ENCODE results near the gene TAPBP.

DNA sequence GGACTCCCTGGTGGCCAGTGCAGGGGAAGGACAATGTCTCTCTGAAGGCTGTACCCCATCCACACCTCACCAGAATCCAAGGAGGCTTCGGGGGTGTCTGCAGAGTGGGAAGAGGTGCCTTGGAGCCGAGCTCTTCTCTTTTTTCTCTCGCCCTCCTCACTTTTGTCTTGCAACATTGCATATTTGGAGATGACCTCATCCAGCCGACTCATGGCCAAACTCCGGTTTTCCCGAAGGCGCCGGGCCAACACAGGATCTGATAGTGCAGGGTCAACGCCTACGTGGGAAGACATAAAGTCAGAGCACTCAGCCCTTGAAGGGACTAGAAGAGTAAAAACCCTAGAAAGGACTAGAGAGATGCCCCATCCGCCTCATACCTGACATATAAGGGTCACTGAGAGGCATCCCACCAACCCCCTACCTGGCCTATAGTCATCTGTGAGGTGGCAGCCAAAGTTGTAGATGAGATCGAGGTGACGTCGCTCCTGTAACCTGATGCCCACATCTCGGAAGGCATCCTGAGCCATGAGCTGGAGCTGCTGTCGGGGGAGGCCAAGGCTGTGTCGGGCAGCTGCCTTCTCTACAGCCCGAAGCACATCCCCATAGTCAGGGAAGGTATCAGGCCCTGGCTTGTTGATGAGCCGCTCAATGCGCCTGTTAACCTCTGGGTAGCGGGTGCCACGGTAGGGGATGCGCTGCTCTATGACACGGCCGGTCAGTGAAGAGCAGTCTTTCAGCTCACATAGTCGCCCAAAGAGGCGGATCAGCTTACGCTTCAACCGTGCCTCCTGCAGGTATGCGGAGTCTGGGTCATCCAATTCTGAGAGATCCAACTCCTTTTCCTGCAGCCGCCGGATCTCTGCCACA is 6.7 kb upstream of the TAPBP start:
- TF ChIP-seq, protein P1, sequence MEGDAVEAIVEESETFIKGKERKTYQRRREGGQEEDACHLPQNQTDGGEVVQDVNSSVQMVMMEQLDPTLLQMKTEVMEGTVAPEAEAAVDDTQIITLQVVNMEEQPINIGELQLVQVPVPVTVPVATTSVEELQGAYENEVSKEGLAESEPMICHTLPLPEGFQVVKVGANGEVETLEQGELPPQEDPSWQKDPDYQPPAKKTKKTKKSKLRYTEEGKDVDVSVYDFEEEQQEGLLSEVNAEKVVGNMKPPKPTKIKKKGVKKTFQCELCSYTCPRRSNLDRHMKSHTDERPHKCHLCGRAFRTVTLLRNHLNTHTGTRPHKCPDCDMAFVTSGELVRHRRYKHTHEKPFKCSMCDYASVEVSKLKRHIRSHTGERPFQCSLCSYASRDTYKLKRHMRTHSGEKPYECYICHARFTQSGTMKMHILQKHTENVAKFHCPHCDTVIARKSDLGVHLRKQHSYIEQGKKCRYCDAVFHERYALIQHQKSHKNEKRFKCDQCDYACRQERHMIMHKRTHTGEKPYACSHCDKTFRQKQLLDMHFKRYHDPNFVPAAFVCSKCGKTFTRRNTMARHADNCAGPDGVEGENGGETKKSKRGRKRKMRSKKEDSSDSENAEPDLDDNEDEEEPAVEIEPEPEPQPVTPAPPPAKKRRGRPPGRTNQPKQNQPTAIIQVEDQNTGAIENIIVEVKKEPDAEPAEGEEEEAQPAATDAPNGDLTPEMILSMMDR (IDR thresholded peaks at IDR 0.05; ENCODE audit: insufficient read depth, low read length, poor library complexity, severe bottlenecking), result no peak
- no peak for TF ChIP-seq EZH2phosphoT487 (conservative IDR thresholded peaks at IDR 0.05; ENCODE audit: low read length)

Measured in SU-DHL-6 (cell line).